Amygdala (tissue), 56 donors: ENCODE measurements around the gene PRR11.
"Not testable (repeated sequence)": the region's sequence is repeated elsewhere in the genome, so short reads cannot be mapped to it uniquely, and the experiment has no call there.

ENCODE experiments used
- DNase-seq, 56 donors: peaks; one replicate each; lab custom pipeline; 2025; lab: John Stamatoyannopoulos, UW

Gene PRR11

DNA sequence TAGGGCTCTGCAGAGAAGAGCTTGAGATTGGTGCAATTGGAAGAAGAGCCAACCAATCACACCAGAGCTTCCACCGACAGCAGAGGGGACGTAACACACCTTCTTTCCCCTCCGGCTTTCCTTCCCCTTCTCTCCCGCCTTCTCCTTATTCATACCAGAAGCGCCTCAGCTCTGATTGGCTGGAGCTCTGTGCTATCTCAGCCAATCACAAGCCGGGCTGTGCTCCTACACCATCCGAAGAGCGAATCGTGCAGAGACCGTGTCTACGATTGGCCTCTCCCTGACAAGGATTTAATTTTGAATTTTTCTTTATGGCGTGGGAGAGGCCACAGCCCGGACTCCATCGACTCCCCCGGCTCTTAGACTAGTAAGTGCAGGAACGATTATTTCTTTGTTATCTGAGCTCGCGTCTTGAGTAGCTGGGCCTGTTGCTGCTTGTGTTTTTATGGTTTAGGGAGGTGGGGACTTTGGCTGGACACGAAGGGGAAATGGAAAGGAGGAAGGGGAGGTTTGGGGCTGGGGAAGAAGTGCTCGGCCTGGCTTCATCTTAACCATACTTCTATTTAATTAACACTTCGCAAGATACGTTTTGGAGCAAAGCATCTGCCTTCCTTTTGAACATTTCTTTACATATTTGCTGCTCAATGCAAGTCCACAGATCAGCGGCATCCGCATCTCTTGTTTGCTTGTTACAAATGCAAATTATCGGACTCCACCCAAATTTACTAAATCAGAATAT, at the start of gene PRR11:
PRR11 (plus strand) TSS at position 308 of the 739 bp plus-strand sequence. CDS start 14,007 bp downstream, outside the sequence.
- peak in 53 of 56 donors; percentile 82 to 100 (median 100) for DNase-seq

DNA sequence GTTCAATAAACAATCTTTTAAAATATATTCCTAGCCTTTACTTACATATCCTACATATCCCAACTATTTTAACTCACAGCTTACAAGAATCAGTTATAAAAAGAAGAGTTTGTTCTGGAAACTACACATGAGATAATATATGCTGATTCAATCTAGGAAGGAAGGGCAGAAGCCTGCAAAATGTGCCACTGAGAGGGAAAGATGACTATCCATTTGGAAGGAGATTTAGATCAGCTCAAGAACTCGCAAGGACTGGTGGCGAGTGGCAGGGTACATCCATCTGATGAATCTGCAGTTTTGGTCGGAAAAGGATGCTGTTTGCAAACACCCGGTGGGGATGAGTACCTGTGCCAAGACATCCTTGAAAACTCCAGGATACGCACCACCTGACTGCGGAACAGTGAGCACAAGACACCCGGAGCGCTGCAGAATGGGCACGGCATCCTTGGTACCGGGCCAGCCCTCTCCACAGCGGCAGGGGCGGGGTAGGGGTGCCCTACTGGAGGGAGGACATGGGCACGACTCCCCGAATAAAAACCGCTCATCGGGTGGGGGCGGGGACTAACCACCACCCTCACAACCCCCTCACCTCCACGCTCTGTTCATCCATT, 49.6 kb upstream of the PRR11 start:
- peak in 51 of 56 donors; percentile 4 to 73 (median 49) for DNase-seq

DNA sequence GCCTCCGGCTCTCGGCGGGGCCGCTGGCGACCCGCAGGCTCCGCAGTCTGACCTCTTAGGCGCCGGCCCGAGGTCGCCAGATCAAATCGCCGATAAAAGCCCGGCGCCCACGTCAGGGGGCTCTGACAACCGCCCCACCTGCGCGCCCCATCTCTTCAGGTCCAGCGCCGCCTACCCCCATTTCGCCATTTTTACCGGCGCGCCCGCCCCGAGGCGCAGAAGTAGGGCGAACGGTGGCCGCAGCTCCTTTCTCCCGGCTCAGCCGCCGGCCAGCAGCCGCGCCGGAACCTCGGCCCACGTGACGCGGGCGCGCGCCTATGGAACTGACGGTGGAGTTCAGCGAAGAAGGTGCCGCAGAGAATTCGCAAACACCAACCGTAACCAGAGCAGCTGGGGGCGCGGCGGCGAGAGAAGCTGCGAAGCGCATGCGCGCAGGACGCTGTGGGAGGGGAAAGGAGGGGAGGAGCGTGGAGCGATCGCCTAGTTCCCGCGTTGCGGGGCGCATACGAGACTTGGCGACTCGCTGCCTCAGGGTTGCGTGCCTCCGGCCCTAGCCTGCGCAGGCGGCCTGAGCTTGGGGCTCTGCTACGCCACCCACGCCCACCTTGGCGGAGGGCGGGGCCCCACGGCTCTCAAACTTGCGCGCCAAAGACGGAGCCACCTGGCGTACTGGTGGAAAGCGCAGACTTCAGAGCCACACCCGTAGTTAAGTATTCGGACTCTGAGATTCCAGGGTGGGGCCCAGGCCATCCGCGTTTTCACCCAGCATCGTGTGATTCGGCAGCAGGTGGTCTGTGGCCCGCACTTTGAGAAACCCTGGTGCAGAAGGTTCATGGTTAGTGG, 48.9 kb upstream of the PRR11 start, which contains the start of gene TRIM37:
TRIM37 (minus strand) TSS at position 418 of the 843 bp plus-strand sequence. CDS start 419 bp downstream, outside the sequence.
- peak; percentile 60 to 98 (median 93) for DNase-seq

DNA sequence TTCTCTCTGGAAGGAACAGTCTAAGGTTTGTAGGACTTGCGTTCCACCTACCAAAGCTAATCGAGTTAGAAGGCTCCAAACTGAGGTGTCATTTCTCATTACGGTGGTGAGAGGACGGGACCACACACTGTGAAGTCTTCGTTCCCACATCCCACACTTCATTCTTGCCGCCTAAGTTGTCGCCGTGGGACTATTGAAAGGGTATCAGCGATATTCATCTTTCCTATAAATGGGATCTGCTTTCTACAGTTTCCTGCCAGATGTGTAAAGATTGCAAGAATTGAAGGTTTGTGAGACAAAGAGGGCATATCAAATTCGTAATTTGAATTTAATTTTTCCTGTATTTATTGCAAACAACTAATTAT, 48.3 kb upstream of the PRR11 start:
- DNase-seq: no peak

DNA sequence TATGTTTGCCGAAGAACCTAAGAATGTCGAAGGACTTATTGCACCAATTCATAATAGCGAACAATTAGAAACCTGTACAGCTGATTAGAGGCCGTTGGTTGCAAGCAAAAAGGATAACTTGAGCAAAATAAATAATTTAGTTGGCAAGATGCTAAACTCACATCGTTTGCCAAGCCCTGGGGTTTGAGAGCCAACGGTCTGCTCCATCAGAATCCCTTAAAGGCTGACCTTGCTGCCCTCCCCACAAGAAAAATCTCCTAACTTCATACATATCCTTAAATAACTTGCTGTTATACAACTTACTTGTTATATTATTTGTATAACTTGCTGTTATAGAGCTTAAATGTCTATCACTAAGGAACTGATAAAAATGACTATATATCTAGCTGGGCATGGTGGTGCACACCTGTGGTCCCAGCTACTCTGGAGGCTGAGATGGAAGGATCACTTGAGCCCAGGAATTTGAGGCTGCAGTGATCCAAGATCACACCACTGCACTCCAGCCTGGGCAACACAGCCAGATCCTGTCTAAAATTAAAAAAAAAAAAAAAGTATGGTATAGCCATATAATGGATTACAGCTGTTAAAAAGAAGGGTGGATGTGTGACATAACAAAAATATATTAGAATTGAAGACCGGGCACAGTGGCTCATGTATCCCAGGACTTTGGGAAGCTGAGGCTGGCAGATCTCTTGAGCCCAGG, 47.0 kb upstream of the PRR11 start:
- no peak for DNase-seq

DNA sequence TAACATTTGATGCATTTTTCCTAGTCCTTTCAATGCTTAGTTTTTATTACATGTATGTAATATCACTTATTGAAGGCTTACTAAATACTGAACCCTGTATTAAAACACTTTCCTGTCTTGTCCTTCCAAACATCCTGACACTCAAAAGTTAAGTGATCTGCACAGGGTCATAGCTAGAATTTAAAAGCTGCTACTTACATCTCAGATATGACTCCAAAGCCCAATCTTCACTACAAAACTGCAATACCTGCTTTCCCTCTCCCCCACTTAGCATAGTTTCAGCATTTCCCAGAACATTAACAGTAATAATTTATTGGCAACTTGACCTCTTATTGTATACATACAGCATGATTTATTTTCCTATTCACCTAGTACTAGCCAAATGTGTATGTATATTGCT, 44.6 kb upstream of the PRR11 start:
- no peak for DNase-seq

DNA sequence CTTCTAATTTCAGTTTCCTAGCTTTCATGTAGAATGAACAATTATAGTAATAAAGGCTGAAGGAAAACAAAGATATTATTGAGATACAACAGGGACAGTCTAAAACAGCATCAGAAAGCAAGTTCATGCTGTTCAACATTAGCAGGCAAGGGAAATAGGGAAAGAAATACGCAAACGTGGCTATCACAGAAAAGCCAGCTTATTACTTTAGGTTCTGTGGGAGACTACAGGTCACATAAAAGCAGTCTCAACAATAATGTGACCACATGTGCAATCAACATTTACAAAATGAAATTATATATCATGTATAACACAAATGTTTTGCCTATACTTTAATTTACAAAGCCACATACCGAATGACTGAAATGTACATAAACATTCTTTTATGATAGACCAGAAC, 44.0 kb upstream of the PRR11 start:
- no peak for DNase-seq

DNA sequence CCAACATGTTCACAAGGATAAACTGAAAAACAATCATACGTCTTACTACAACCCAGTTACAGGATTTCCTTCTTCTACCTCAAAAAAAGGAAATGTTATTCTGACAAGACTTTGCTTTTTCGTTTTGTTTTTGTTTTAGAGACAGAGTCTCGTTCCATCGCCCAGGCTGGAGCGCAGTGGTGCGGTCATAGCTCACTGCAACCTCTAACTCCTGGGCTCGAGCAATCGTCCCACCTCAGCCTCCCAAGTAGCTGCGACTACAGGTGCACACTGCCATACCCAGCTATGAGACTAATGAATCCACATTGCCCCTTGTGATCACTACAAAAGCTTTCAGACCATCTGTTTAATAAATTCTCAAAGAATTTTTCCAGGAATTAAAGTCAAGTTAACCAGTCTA, 40.1 kb upstream of the PRR11 start:
- no peak for DNase-seq

DNA sequence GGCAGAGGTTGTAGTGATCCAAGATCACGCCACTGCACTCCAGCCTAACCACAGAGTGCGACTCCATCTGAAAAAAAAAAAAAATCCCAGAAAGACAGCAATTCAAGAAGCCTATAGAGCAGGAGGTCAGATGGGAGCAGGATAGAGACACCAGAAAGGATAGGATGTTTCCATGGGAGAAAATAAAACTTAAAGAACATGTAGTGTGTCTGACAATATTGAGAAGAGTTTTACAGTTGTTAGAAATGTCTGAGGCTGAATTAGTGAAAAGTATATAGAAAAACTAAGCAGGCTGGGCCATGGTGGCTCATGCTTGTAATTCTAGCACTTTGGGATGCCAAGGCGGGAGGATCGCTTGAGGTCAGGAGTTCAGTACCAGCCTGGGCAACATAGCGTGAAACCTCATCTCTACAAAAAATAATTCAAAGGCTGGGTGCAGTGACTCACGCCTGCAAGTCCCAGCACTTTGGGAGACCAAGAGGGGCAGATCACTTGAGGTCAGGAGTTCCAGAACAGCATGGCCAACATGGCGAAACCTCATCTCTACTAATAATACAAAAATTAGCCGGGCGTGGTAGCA, 33.6 kb upstream of the PRR11 start:
- DNase-seq: no peak

DNA sequence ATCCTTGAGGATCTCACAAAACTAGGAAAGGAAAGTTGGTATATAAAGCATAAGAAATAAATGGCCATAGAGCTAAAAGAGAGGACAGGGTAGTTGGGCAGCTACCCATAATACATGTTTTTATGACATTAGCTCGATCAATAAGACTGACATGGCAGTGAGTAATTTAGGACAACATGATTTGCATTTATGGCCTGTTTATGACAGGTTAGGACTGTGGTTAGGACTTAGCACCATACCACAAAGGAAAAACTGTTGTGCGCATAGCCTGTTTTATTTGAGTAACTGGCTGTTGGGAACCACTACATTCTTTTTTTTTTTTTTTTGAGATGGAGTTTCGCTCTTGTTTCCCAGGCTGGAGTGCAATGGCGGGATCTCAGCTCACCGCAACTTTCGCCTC, 30.9 kb upstream of the PRR11 start:
- no peak for DNase-seq

DNA sequence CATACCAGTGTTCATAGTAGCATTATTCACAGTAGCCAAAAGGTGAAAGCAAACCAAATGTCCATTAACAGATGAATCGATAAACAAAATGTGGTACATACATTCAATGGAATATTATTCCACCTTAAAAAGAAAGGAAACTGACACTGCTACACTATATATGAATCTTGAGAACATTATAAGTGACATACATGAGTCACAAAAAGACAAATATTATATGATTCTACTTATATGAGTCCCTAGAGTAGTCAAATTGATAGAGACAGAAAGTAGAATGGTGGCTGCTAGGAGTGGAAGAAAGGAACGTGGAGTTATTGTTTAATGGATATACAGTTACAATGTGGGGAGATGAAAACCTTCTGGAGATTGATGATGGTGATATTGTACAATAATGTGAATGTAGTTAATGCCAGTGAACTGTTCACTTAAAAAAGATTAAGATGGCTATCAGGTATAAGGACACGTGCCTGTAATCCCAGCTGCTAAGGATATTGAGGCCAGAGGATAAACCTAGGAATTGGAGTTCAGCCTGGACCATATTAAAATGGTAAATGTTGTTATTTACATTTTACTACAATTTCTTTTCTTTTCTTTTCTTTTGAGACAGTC, 28.6 kb upstream of the PRR11 start:
- DNase-seq: no peak

DNA sequence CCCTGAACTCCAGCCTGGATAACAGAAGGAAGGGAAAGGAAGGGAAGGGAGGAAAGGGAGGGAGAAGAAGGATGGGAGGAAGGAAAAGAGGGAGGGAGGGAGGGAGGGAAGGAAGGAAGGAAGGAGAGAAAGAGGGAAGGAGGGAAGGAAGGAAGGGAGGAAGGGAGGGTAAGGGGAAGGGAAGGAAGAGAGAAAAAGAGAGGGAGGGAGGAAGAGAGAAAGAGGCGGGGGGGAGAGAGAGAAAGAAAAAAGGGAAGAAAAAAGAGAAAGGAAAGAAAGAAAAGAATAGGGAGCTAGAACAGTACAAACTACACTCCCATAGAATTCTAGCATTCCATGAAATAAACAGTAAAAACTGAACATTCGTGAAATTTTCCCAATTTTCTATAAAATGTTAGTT, 25.7 kb upstream of the PRR11 start:
- no peak for DNase-seq

DNA sequence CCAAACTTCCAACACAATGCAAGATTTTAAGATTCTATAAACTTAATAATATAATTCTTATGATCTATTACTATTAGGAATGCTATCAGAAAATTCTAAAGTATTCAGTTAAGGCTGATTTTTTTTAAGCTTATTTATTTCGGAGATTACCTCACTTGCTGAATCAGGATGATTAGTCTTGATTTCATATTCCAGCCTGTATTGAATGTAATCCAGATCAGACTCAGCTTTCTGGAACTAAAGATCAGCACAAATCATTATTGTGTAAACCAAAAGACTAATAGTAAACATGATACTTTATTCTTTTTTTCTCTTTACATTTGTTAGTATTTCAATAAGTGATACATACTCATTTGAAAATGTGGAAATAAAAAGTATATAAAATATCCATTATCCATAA, 24.4 kb upstream of the PRR11 start:
- no peak for DNase-seq

DNA sequence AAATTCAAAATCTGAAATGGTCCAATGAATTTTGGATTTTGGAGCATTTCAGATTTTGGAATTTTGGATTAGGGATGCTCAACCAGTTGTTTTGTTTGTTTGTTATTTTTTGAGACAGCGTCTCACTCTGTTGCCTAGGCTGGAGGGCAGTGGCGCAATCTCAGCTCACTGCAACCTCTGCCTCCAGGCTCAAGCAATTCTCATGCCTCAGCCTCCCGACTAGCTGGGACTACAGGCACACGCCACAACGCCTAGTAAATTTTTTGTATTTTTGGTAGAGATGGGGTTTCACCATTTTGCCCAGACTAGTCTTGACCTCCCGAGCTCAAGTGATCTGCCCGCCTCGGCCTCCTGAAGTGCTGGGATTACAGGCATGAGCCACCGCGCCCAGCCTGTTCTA, 17.2 kb upstream of the PRR11 start:
- DNase-seq: not testable (repeated sequence)

DNA sequence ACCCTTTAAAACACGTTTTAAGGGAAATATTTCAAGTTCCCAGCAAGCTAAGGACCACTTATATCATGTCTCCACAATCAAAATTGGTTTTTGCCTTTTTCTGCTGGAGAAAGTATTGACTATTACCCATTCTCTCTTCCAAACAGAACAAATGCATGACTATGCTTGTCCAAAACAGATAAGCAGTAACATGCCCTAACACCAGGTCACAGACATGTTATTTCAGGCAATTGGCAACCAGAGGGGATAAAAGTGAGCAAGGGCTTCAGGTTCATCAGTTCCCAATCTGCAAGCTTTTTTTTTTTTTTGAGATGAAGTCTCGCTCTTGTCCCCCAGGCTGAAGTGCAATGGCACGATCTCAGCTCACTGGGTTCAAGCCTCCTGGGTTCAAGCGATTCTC, 15.6 kb upstream of the PRR11 start:
- no peak for DNase-seq

DNA sequence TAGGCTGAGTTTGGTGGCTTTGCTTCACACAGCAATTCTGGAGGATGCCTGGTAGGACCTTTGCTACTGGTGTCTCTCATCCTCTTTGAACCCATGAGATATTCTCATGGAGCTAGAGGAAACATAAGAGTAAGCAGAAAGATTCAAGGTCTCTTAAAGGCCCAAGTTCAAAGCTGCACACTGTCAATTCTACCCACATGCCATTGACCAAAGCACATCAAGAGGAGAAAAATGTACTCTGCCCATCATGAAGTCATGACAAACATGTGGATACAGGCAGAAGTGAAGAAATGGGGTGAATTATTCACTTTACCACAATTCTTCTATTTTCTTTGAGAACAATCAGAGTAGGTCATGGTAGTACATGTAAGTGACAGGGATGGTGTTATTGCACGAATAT, 13.7 kb upstream of the PRR11 start:
- DNase-seq: no peak

DNA sequence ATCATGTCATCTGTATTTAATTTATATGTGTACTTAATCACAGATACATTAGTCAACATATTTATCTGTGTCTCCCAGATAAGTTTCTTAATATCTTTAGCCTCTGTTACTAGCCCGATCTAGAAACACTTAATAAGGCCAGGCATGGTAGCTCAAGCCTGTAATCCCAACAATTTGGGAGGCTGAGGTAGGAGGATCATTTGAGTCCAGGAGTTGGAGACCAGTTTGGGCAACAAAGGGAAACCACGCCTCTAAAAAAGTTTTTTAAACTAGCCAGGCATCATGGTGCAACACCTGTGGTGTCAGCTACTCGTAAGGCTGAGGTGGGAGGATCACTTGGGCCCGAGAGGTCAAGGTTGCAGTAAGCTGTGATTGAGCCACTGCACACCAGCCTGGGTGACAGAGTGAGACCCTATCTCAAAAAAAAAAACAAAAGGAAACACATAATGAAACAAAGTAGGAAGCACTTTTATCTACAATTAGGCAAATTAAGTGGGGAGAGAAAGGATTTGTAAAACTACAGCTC, 9.9 kb upstream of the PRR11 start:
- DNase-seq: no peak

DNA sequence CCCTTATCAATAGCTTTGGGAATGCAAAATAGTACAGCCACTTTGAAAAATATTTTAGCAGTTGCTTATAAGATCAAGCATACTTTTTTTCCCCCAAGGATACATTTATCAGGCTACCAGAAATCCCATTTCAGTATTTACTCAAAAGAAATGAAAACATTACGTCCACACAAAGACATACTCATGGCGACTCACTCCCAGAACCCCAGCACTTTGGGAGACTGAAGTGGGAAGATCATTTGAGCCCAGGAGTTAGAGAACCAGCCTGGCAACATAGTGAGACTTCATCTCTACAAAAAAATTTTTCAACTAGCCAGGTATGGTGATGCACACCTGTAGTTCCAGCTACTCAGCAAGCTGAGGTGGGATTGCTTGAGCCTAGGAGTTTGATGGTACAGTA, 6.5 kb upstream of the PRR11 start:
- DNase-seq: no peak

DNA sequence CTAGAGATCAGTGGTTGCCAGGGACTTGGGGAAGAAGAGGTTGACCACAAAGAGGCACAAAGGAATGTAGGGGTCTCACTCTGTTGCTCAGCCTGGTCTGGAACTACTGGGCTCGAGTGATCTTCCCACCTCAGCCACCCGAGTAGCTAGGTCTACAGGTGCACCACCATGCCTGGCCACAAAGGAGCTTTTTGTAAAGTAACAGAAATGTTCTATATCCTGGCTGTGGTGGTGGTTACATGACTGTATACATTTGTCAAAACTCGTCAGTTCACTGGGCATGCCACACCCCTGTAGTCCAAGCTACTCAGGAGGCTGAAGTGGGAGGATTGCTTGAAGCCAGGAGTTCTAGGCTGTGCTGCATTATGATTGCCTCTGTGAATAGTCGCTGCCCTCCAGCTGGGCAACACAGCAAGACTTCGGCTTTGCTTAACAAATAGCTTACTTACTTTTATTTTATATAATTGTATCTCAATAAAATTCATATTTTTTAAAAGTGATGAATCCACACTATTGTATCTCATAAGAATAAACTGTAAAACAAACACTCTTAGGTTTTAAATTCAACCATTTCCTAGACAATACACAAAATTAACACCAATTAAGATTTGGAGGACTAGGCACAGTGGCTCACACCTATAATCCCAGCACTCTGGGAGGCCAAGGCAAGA, 5.6 kb upstream of the PRR11 start:
- DNase-seq: no peak
